GM21576 (cell line): Measurements from ENCODE around the gene CACNA2D3.

Experiments used
- ATAC-seq: cut with Tn5 transposase; IDR thresholded peaks from one replicate; pipeline ENCODE4 v1.9.1; 2021; ENCODE audit warnings: mild to moderate bottlenecking, moderate library complexity; ENCODE audit not compliant: unreplicated experiment

Gene CACNA2D3

DNA sequence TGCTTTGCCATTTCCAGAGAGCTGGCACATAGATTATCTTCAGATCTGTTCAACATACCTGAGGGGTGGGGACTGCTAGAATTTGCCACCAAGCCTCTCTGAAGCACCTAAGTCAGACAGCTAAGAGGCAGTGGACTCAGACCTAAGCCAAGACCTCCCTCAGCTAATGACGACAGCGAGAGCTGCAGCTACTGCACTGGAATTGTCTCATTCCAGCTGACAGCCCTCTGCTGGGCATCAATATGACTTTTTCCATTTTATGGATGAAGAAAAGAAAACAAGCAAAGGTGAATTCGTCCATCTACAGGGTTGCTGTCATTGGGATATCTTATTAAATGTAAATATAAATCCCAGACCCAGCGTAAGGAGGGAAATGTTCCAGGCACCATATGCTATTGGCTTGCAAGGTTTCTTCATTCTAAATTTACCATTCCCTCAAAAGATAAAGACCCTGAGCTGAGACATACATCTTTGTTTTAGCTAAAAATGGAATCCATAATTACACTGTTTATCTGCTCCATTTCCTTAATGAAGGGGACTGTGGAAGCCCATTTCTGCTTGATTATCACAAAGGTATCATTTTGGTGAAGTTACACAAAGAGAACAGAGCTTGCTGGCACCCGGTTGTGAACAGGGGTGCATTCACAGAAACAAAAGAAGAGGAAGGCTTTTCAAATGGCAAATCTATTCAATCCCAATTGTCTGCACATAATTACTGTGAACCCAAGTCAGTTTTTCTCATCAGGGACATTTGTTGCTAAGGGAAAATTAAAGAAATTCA lies 891.0 kb downstream of the CACNA2D3 start:
- no peak for ATAC-seq

DNA sequence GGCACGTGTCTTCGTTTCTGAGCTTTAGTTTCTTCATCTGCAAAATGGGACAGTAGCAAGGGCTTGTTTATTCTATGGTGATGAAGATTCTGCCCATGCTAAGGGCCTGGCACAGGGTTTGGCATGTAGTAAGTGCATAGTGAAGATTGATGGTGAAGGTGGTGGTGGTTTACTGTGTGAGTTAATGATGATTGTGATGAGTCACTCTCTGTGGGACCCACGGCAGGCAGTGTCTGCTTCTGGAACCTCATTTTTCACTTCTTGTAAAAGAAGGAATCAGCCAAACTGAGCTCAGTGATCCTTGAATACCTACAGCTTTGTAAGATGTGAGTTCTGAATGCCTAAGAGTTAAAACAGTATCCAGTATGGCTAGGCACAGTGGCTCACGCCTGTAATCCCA lies 891.7 kb downstream of the CACNA2D3 start:
- ATAC-seq = no peak

GRCh38 chr3:55014906-55015305 lies 892.6 kb downstream of the CACNA2D3 start:
- ATAC-seq = no peak

DNA sequence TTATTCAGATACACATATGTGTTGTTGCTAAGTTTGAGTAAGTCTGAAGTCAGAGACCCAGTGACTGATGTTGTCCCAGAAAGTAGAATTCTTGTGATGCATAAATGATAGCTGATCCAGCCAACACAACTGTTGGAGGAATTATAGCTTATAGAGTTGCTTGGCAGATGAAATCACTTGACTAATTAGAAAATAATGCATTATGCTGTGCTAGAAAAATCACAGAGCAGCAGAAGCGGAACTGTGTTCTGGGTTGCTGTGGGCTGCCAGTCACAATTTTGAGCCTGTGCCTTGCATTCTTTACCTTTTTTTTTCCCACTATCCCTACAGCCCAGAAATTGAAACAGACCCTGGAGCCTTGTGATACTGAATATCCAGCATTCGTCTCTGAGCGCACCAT lies 895.5 kb downstream of the CACNA2D3 start:
- no peak for ATAC-seq

DNA sequence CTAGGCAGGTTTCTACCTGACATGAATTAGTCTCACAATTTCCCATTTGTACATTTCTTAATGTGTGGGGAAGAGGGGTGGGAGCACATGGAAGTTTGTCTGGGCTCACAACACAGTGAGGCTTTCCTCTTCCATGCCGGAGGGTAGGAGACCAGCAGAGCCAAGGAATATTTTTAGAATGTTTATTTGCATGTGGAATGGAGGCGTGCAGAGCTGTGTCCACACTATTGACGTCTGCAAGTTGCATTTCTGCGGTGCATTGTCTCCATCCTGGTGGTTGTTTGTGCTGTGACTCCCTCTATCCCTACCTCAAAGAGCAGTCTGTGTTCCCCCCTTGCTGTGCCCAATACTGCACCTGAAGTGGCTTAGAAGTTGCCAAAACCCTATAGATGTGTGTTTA lies 908.6 kb downstream of the CACNA2D3 start:
- no peak for ATAC-seq

DNA sequence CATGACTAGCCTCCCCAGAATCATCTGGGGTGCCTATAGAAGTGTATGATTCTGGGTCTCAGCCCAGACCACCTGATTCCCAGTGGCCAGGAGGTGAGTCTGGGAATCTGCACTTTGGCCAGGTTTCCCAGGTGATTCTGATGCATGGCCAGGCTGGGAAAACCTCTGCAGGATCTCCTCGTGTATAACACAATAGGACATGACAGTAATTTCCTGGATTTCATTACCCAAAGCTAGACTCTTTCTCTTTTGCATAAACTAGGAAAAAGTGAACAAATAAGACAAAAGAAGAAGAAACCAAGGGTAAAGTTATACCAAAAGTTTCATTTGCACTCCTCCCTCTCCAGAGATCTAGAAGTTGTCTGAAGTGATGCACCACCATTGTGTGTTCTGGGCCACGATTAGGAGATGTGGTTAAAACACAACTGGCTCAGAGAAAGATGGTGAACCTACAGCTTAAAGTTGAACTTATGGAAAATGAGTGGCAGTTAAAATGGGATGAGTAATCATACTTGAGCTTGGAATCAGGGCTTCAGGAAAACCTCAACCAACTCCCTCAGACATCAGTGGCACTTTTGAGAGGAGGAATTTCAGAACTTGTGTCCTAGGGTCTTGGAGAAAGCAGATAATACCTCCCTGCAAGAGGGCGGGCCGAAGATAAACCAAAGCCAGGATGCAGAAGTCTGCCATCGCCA lies 914.7 kb downstream of the CACNA2D3 start:
- ATAC-seq = no peak

DNA sequence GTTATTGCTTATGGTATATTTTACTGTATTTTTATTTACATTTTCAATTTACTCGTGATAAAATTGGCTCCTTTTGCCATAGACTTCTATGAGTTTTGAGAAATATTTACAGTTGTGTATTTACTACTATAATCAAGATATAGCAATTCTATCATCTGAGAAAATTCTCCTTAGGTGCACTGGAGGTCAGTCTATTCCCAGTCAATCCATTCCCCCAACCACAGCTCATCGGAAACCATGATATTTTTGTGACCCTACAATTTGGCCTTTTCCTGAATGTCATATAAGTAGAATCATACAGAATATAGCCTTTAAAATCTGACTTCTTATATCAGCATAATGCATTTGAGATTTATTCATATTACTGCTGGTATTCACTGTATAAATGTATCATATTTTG lies 920.2 kb downstream of the CACNA2D3 start:
- no peak for ATAC-seq

- ATAC-seq = no peak
These were observed 922.1 kb downstream of the CACNA2D3 start for GRCh38 chr3:55044486-55044885.

- no peak for ATAC-seq
These were observed 936.8 kb downstream of the CACNA2D3 start for GRCh38 chr3:55059027-55059629.

GRCh38 chr3:55060896-55061719 lies 938.8 kb downstream of the CACNA2D3 start:
- ATAC-seq = no peak

GRCh38 chr3:55061720-55062034 lies 939.3 kb downstream of the CACNA2D3 start:
- ATAC-seq = no peak

DNA sequence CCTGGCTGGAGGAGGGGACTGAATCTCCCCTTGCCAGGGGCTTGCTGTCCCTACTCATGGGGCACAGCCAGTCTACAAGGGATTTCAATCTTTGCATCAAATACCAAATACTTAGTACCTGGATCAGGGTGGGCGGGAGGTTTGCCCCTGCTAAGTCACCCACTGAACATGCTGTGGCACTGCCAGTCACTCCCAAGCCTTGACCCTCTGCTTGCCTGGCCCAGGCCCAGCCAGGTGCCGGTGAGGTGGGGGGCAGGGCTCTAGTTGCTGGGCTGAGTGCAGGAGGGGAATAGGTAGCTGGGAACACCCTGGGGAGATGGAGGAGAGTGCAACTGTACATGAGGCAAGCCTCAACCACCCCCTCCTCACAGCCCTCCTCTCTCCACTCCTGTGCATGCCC lies 941.8 kb downstream of the CACNA2D3 start:
- no peak for ATAC-seq

- ATAC-seq = no peak
These were observed 943.0 kb downstream of the CACNA2D3 start for GRCh38 chr3:55065331-55065730.

DNA sequence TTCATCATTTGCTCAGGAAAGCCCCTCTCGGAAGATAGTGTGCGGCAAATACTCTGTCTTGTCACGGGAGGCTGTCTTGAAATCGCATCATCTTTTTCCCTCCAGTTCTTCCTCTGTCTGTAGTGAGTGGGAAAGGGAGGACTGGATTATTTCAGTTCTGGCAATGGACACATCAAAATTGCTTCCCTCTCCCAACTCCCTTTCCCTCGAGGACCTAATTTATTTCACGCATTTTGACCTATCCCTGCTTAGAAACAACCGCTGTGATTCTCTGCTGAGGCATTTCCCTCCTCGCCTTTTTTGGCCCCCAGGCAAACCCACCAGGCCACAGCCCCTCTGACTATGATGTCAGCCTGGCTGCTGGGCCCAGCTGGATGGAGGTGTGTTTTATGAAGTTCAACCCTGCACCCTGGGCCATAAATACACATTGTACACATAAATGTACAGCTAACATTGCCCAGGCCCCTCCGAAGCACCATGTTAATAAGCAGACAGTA lies 944.2 kb downstream of the CACNA2D3 start:
- ATAC-seq = no peak

DNA sequence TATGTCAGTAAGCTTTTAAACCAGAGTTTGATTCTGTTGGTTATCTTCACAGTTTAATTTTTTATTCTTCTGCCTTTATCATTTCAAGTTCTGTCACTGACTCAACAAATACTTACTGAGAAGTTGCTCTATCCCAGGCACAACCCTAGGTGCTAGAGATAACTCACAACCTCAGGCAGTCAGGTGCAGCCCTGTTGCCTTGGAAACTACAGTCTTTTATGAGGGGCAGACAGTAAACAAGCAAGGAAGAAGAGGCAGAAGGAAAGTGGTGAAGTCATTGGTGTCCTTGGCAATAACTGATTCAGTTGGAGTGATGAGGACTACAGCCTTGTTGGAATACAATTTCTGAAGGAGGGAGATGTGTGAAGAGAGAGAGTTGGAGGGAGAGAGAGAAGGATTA lies 947.6 kb downstream of the CACNA2D3 start:
- no peak for ATAC-seq

- no peak for ATAC-seq
These were observed 952.4 kb downstream of the CACNA2D3 start for GRCh38 chr3:55074796-55075195.

GRCh38 chr3:55075846-55076245 lies 953.5 kb downstream of the CACNA2D3 start:
- ATAC-seq = no peak

DNA sequence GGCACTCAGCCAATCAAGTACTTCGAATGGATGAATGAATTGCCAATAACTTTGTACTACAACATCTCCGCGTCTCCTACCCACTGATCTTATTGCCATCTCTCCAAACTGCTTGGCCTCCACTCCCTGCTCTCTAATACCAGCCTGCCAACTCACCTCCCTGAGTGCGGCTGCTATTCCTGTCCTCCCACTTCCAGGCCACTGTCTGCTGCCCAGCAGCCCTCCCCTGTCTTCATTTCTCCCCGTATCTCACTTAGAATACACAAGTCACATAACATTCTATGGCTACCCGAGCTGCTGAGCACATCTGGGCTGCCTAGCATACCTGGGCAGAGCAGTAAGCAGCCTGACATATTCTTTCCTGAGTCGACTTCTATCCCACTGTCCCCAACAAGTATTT lies 955.4 kb downstream of the CACNA2D3 start:
- ATAC-seq = no peak

GRCh38 chr3:55078876-55079275 lies 956.5 kb downstream of the CACNA2D3 start:
- no peak for ATAC-seq

GRCh38 chr3:55085231-55085630 lies 962.9 kb downstream of the CACNA2D3 start:
- ATAC-seq = no peak

DNA sequence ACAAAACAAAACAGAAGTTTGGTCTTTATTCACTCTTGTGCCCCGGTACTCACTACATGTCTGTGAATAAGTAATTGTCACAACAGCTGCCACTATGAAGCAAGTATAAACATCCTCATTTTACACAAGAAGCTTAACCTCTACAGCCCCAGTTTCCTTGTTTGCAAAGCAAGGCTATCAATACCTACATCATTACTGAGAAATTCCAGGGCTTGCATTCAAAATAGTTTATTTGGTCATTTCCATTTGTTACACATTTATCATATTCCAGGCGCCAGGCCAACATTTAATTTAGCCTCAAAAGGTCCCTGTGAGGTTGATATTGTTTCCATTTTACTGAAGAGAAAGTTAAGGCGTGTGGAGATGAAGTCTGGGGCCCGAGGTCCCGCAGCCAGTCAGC lies 966.9 kb downstream of the CACNA2D3 start:
- ATAC-seq = no peak
